ENCODE results near the gene SCAF11.

Gene SCAF11

GRCh38 chr12:45907955-45908354 is 82.4 kb downstream of the SCAF11 start:
- in situ Hi-C loops (cut with HindIII; ENCODE audit: low pct_ligation_motif_present, low sequenced_read_pairs), result no loop called here
- no peak for DNase-seq
- TF ChIP-seq CTCF (IDR thresholded peaks at IDR 0.05; ENCODE audit: low read depth, low read length, missing control alignments), result no peak
- Histone ChIP-seq H3K27me3 (replicated peaks) (no peaks in the 10 kb centered on the region), H3K36me3 (replicated peaks) (no peaks in the 10 kb centered on the region), H3K4me3 (ENCODE audit: low read depth, low read length) (no peak overlapping the region), H3K27ac (no peak overlapping the region)

DNA sequence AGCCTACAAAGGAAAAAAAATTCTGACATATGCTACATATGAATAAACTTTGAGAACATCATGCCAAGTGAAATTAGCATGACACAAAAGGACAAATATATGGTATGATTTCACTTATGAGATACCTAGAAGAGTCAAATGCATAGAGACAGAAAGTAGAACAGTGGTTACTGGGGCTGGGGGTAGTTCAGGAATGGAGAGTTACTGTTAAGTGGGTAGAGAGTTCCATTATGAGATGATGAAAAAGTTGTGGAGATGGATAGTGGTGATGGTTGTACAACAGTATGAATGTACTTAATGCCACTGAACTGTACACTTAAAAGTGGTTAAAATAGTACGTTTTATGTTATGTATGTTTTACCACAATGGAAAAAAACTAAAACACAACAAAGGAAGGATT is 92.3 kb downstream of the SCAF11 start:
- Histone ChIP-seq H3K27ac (no peak overlapping the region), H3K4me3 (ENCODE audit: low read depth, low read length) (no peak overlapping the region), H3K36me3 (replicated peaks) (no peaks in the 10 kb centered on the region), H3K27me3 (replicated peaks) (no peaks in the 10 kb centered on the region)
- no peak for TF ChIP-seq CTCF (IDR thresholded peaks at IDR 0.05; ENCODE audit: low read depth, low read length, missing control alignments)
- in situ Hi-C loops (cut with HindIII; ENCODE audit: low pct_ligation_motif_present, low sequenced_read_pairs), result no loop called here
- no peak for DNase-seq

DNA sequence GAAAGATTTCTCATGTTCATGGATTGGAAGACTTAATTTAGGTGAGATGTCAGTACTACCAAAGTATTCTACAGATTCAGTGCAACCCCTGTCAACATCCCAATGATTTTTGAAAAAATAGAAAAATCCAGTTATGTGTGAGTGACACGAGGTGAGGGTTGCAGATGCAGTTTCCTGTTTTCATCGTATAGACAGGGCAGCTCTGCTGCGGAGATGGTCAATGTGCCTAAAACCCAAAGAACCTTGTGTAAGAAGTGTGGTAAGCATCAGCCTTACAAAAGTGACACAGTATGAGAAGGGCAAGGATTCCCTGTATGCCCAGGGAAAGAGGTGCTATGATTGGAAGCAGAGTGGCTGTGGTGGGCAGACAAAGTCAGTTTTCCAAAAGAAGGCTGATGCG is 94.4 kb downstream of the SCAF11 start:
- Histone ChIP-seq H3K27me3 (replicated peaks) (no peaks in the 10 kb centered on the region), H3K4me3 (ENCODE audit: low read depth, low read length) (no peak overlapping the region), H3K36me3 (replicated peaks) (no peaks in the 10 kb centered on the region), H3K27ac (no peak overlapping the region)
- no peak for DNase-seq
- TF ChIP-seq CTCF (IDR thresholded peaks at IDR 0.05; ENCODE audit: low read depth, low read length, missing control alignments), result no peak
- in situ Hi-C loops (cut with HindIII; ENCODE audit: low pct_ligation_motif_present, low sequenced_read_pairs), result no loop called here

DNA sequence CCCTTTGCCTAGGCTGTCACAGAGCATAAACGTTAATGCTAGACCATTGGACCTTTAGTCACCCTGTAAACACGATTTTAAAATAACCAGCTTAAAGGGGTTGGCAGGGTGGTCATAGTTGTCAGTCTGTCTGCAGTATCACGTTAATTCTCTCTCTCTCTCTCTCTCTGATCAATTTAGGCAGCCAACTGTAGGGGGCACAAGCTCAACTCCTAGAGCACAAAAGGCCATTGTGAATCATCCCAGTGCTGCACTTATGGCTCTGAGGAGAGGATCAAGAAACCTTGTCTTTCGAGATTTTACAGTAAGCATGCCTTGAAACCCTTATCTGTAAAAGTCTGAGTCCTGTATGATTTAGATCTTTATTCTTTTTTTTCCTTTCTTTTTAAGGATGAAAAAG is 97.1 kb downstream of the SCAF11 start:
- H3K36me3 ChIP-seq (replicated peaks), result no peaks in the 10 kb centered on the region
- no peaks in the 10 kb centered on the region for H3K27me3 ChIP-seq (replicated peaks)
- H3K27ac ChIP-seq, result no peak overlapping the region
- peak; percentile 60 for TF ChIP-seq CTCF (IDR thresholded peaks at IDR 0.05; ENCODE audit: low read depth, low read length, missing control alignments)
- no peak overlapping the region for H3K4me3 ChIP-seq (ENCODE audit: low read depth, low read length)
- DNase-seq, result no peak
- in situ Hi-C loops (cut with HindIII; ENCODE audit: low pct_ligation_motif_present, low sequenced_read_pairs), result no loop called here

DNA sequence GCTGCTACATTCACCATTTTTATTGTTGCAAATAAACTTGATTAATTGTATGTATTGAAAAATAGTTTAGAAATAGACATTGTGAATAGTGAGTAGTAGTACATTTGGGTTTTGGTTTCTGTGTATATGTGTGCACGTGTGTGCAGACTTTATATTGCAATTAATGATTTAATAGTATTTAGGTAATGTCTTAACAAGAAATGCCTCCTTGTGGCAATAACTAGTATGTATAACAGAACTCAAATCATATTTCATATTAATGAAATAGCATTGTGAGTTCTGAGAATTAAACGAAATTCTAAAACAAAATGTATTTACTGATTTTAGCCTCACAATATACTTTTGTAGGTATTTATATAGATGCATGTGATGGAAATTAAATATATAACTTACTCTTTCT is 100.1 kb downstream of the SCAF11 start:
- in situ Hi-C loops (cut with HindIII; ENCODE audit: low pct_ligation_motif_present, low sequenced_read_pairs), result no loop called here
- Histone ChIP-seq H3K36me3 (replicated peaks) (peaks cover 5% of the 10 kb centered on the region), H3K4me3 (ENCODE audit: low read depth, low read length) (no peak overlapping the region), H3K27me3 (replicated peaks) (no peaks in the 10 kb centered on the region), H3K27ac (no peak overlapping the region)
- DNase-seq, result no peak
- TF ChIP-seq CTCF (IDR thresholded peaks at IDR 0.05; ENCODE audit: low read depth, low read length, missing control alignments), result no peak

- Histone ChIP-seq H3K36me3 (replicated peaks) (peaks cover 5% of the 10 kb centered on the region), H3K4me3 (ENCODE audit: low read depth, low read length) (no peak overlapping the region), H3K27ac (no peak overlapping the region), H3K27me3 (replicated peaks) (no peaks in the 10 kb centered on the region)
- DNase-seq, result no peak
- TF ChIP-seq CTCF (IDR thresholded peaks at IDR 0.05; ENCODE audit: low read depth, low read length, missing control alignments), result no peak
- in situ Hi-C loops (cut with HindIII; ENCODE audit: low pct_ligation_motif_present, low sequenced_read_pairs), result no loop called here
Measured at GRCh38 chr12:45887544-45887943, 102.8 kb downstream of the SCAF11 start.
